ENCODE data around the gene MEX3C.

MEX3C gene

GRCh38 chr18:51137026-51137729, 60.3 kb downstream of the MEX3C start:
- TF ChIP-seq, protein P1, sequence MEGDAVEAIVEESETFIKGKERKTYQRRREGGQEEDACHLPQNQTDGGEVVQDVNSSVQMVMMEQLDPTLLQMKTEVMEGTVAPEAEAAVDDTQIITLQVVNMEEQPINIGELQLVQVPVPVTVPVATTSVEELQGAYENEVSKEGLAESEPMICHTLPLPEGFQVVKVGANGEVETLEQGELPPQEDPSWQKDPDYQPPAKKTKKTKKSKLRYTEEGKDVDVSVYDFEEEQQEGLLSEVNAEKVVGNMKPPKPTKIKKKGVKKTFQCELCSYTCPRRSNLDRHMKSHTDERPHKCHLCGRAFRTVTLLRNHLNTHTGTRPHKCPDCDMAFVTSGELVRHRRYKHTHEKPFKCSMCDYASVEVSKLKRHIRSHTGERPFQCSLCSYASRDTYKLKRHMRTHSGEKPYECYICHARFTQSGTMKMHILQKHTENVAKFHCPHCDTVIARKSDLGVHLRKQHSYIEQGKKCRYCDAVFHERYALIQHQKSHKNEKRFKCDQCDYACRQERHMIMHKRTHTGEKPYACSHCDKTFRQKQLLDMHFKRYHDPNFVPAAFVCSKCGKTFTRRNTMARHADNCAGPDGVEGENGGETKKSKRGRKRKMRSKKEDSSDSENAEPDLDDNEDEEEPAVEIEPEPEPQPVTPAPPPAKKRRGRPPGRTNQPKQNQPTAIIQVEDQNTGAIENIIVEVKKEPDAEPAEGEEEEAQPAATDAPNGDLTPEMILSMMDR (conservative IDR thresholded peaks at IDR 0.05; ENCODE audit: low read length) = no peak
- no peak for TF ChIP-seq EZH2phosphoT487 (IDR thresholded peaks at IDR 0.05; ENCODE audit: borderline replicate concordance)
- Histone ChIP-seq H4K20me1 (ENCODE audit: insufficient read depth, low read length, poor library complexity, severe bottlenecking) (no peaks in the 10 kb centered on the region), H3F3A (ENCODE audit: low read depth) (no peaks in the 10 kb centered on the region), H3K27me3 (ENCODE audit: insufficient read depth, low read length, poor library complexity, severe bottlenecking) (no peaks in the 10 kb centered on the region), H3K9me3 (ENCODE audit: insufficient read depth, low read depth, low read length) (no peaks in the 10 kb centered on the region), H3K79me2 (ENCODE audit: insufficient read depth, low read length) (no peaks in the 10 kb centered on the region), H3K9me2 (replicated peaks; ENCODE audit: low read depth, low read length) (no peaks in the 10 kb centered on the region), H3K4me3 (ENCODE audit: low read length, poor library complexity, severe bottlenecking) (no peak overlapping the region), H3K9ac (ENCODE audit: low read depth, low read length, poor library complexity, severe bottlenecking) (no peak overlapping the region), H3K4me2 (ENCODE audit: low read depth, low read length, poor library complexity, severe bottlenecking) (no peak overlapping the region), H3K36me3 (ENCODE audit: insufficient read depth, low read length) (no peaks in the 10 kb centered on the region), H3K4me1 (ENCODE audit: insufficient read depth, low read length, poor library complexity, severe bottlenecking) (no peaks in the 10 kb centered on the region), H2AFZ (ENCODE audit: low read length) (no peak overlapping the region)

DNA sequence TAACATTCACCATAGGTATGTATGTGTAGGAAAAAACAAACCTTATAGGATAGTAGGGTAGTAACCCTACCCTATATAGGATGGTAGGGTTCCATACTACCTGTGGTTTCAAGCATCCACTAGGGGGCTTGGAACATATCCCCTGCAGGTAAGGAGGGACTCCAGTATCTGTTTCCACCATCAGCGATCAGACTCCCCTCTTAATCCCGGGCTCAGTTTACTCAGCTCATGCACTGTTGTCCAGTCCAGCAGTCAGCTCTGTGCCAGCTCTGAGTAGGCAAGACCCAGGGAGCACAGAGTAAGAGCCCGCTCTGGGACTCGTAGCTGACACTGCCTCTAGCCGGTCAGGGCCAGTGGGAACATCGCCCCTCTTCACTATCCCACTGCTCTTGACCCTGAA, 61.7 kb downstream of the MEX3C start:
- no peaks in the 10 kb centered on the region for H3K79me2 ChIP-seq (ENCODE audit: insufficient read depth, low read length)
- no peak overlapping the region for H3K9ac ChIP-seq (ENCODE audit: low read depth, low read length, poor library complexity, severe bottlenecking)
- no peak overlapping the region; the same call in 1 of the 2 replicates for H2AFZ ChIP-seq (ENCODE audit: low read length)
- no peaks in the 10 kb centered on the region for H3K9me3 ChIP-seq (ENCODE audit: insufficient read depth, low read depth, low read length)
- no peak overlapping the region for H3K4me2 ChIP-seq (ENCODE audit: low read depth, low read length, poor library complexity, severe bottlenecking)
- no peaks in the 10 kb centered on the region for H3K4me1 ChIP-seq (ENCODE audit: insufficient read depth, low read length, poor library complexity, severe bottlenecking)
- no peaks in the 10 kb centered on the region for H3K9me2 ChIP-seq (replicated peaks; ENCODE audit: low read depth, low read length)
- no peaks in the 10 kb centered on the region for H3K27me3 ChIP-seq (ENCODE audit: insufficient read depth, low read length, poor library complexity, severe bottlenecking)
- TF ChIP-seq, protein P1 (conservative IDR thresholded peaks at IDR 0.05; ENCODE audit: low read length) = peak; percentile 60
- no peak for TF ChIP-seq EZH2phosphoT487 (IDR thresholded peaks at IDR 0.05; ENCODE audit: borderline replicate concordance)
- H3K36me3 ChIP-seq (ENCODE audit: insufficient read depth, low read length) = no peaks in the 10 kb centered on the region
- H3F3A ChIP-seq (ENCODE audit: low read depth) = no peaks in the 10 kb centered on the region
- no peak overlapping the region for H3K4me3 ChIP-seq (ENCODE audit: low read length, poor library complexity, severe bottlenecking)
- no peaks in the 10 kb centered on the region for H4K20me1 ChIP-seq (ENCODE audit: insufficient read depth, low read length, poor library complexity, severe bottlenecking)

DNA sequence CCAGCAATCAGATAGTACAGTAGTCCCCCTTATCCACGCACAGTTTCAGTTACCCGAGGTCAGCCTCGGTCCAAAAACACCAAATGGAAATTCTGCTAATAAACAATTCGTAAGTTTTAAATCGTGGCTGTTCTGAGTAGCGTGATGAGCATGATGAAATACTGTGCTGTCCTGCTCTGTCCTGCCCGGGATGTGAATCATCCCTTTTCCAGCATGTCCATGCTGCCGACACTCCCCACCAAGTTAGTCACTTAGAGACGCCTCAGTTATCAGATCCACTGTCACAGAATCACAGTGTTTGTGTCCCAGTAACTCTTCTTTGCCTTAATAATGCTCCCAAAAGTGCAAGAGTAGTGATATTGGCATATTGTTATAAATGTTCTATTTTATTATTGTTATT, 62.1 kb downstream of the MEX3C start:
- Histone ChIP-seq H3K27me3 (ENCODE audit: insufficient read depth, low read length, poor library complexity, severe bottlenecking) (no peaks in the 10 kb centered on the region), H3K9me3 (ENCODE audit: insufficient read depth, low read depth, low read length) (no peaks in the 10 kb centered on the region), H3K9ac (ENCODE audit: low read depth, low read length, poor library complexity, severe bottlenecking) (no peak overlapping the region), H3K9me2 (replicated peaks; ENCODE audit: low read depth, low read length) (no peaks in the 10 kb centered on the region), H2AFZ (ENCODE audit: low read length) (no peak overlapping the region), H3K4me2 (ENCODE audit: low read depth, low read length, poor library complexity, severe bottlenecking) (no peak overlapping the region), H4K20me1 (ENCODE audit: insufficient read depth, low read length, poor library complexity, severe bottlenecking) (no peaks in the 10 kb centered on the region), H3K79me2 (ENCODE audit: insufficient read depth, low read length) (no peaks in the 10 kb centered on the region), H3K4me3 (ENCODE audit: low read length, poor library complexity, severe bottlenecking) (no peak overlapping the region), H3K4me1 (ENCODE audit: insufficient read depth, low read length, poor library complexity, severe bottlenecking) (no peaks in the 10 kb centered on the region), H3K36me3 (ENCODE audit: insufficient read depth, low read length) (no peaks in the 10 kb centered on the region), H3F3A (ENCODE audit: low read depth) (no peaks in the 10 kb centered on the region)
- no peak for TF ChIP-seq EZH2phosphoT487 (IDR thresholded peaks at IDR 0.05; ENCODE audit: borderline replicate concordance)

DNA sequence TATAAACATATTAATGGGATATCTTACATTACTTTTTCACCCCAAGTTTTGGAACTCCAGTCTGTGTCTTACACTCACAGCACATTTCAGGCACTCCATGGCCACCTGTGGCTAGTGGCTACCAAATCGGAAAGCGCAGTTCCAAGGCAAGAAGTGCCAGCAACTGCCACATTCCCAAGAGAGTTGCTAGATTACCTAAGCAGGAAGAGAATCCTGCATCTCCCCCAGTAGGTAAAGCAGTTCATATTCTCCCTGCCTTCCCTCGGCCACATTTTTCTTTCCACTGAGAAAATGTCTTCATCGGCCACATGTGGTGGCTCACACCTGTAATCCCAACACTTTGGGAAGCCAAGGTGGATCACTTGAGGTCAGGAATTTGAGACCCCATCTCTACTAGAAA, 62.8 kb downstream of the MEX3C start:
- Histone ChIP-seq H3K4me2 (ENCODE audit: low read depth, low read length, poor library complexity, severe bottlenecking) (no peak overlapping the region), H3K9me3 (ENCODE audit: insufficient read depth, low read depth, low read length) (no peaks in the 10 kb centered on the region), H3K27me3 (ENCODE audit: insufficient read depth, low read length, poor library complexity, severe bottlenecking) (no peaks in the 10 kb centered on the region), H2AFZ (ENCODE audit: low read length) (no peak overlapping the region), H3K9ac (ENCODE audit: low read depth, low read length, poor library complexity, severe bottlenecking) (no peak overlapping the region), H3F3A (ENCODE audit: low read depth) (no peaks in the 10 kb centered on the region), H3K4me3 (ENCODE audit: low read length, poor library complexity, severe bottlenecking) (no peak overlapping the region), H4K20me1 (ENCODE audit: insufficient read depth, low read length, poor library complexity, severe bottlenecking) (no peaks in the 10 kb centered on the region), H3K36me3 (ENCODE audit: insufficient read depth, low read length) (no peaks in the 10 kb centered on the region), H3K4me1 (ENCODE audit: insufficient read depth, low read length, poor library complexity, severe bottlenecking) (no peaks in the 10 kb centered on the region), H3K9me2 (replicated peaks; ENCODE audit: low read depth, low read length) (no peaks in the 10 kb centered on the region), H3K79me2 (ENCODE audit: insufficient read depth, low read length) (no peaks in the 10 kb centered on the region)
- TF ChIP-seq, protein P1 (conservative IDR thresholded peaks at IDR 0.05; ENCODE audit: low read length) = no peak
- no peak for TF ChIP-seq EZH2phosphoT487 (IDR thresholded peaks at IDR 0.05; ENCODE audit: borderline replicate concordance)
